ENCODE results near the gene SETBP1. TPM values are rescaled to one million over a fixed set of nuclear protein-coding genes. Genes with fewer than 3 reads are reported as not detected.

SETBP1 gene
- total RNA-seq, 1 donor from 2014 or later: 22.6 TPM

GRCh38 chr18:44685296-44685695 is 4.6 kb downstream of the SETBP1 start:
- no peak for DNase-seq
- H3K27ac Mint-ChIP-seq: no peak overlapping the region
- no peak overlapping the region for H3K4me3 Mint-ChIP-seq
- peaks cover 10% of the 10 kb centered on the region for H3K4me1 Mint-ChIP-seq
- peaks cover 36% of the 10 kb centered on the region for H3K27me3 Mint-ChIP-seq
- peaks cover 3% of the 10 kb centered on the region for H3K9me3 Mint-ChIP-seq
- intact Hi-C loops (cut with micrococcal nuclease): no loop called here
- peaks cover 4% of the 10 kb centered on the region for H3K36me3 Mint-ChIP-seq (ENCODE audit: low read depth)

DNA sequence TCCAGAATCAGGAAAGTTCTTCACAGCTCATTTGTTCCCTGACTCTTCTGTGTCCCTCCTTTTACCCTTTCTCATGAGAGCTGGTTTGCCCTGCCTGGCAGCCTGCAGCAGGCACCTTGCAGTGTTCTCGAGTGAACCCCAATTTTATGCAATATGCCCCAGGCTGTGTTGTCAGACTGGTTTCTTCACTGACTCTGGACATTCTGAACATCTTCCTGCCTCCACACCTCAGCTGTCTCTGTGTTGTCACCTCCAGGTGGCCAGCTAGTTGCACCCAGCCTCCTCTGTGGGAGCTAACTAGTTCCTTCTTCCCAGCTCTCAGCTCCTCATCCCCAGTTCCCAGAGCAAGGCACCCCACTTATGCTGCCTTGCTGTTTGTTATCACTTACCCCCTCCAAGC is 5.5 kb downstream of the SETBP1 start:
- intact Hi-C loops (cut with micrococcal nuclease): no loop called here
- no peak overlapping the region for H3K4me3 Mint-ChIP-seq
- peaks cover 10% of the 10 kb centered on the region for H3K4me1 Mint-ChIP-seq
- no peak overlapping the region for H3K27ac Mint-ChIP-seq
- H3K36me3 Mint-ChIP-seq (ENCODE audit: low read depth): peaks cover 4% of the 10 kb centered on the region
- peaks cover 39% of the 10 kb centered on the region for H3K27me3 Mint-ChIP-seq
- DNase-seq: no peak
- H3K9me3 Mint-ChIP-seq: peaks cover 5% of the 10 kb centered on the region

- DNase-seq: no peak
- Mint-ChIP-seq H3K4me1 (peaks cover 11% of the 10 kb centered on the region), H3K27ac (no peak overlapping the region), H3K4me3 (no peak overlapping the region), H3K9me3 (peaks cover 9% of the 10 kb centered on the region), H3K36me3 (ENCODE audit: low read depth) (peaks cover 4% of the 10 kb centered on the region), H3K27me3 (peaks cover 47% of the 10 kb centered on the region)
- intact Hi-C loops (cut with micrococcal nuclease): no loop called here
Measured at GRCh38 chr18:44687421-44687820, 6.7 kb downstream of the SETBP1 start.

GRCh38 chr18:44689736-44690135 is 9.0 kb downstream of the SETBP1 start:
- peaks cover 54% of the 10 kb centered on the region for H3K27me3 Mint-ChIP-seq
- intact Hi-C loops (cut with micrococcal nuclease): no loop called here

DNA sequence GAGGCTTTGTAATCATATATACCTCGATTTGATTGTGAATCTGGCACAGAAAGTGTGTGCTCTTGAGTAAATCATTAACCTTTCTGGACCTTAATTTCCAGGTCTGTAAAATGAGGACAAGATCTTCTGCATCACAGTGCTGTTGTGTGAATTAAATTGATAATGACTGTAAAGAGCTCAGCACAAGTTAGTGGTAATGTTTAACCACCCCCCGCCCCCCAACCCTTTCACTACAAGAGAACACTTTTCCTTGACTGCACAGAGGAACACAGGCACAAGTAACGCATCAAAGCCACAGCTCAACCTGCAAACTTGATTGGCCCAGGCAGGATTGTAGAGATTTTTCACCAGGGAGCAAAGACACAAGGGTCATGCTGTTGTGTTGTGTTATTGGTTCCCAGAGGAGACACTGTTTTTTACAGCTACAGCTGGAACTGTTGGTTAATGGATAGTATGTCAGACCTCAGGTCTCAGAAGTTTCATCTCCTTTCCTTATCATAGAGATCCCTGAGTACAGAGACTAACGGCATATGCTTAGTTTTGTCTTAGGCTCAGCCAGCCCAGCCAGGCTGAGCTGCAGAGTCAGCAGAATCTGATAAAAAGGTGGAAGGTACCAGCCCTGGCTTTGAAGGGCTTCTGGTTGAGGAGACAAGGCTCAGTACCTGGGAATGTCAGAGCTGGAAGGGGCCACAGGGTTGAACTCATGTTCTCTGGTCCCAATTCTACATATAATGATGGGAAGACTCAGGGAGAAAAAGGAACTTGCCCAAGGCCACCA is 10.6 kb downstream of the SETBP1 start:
- peaks cover 12% of the 10 kb centered on the region for H3K4me1 Mint-ChIP-seq
- intact Hi-C loops (cut with micrococcal nuclease): no loop called here
- peaks cover 57% of the 10 kb centered on the region for H3K27me3 Mint-ChIP-seq
- no peak overlapping the region for H3K4me3 Mint-ChIP-seq
- DNase-seq: no peak
- H3K27ac Mint-ChIP-seq: no peak overlapping the region
- peaks cover 4% of the 10 kb centered on the region for H3K36me3 Mint-ChIP-seq (ENCODE audit: low read depth)
- peaks cover 11% of the 10 kb centered on the region for H3K9me3 Mint-ChIP-seq

More at GRCh38 chr18:44689736-44690135, 9.0 kb downstream of the SETBP1 start:
- peaks cover 4% of the 10 kb centered on the region for H3K36me3 Mint-ChIP-seq (ENCODE audit: low read depth)
- no peak for DNase-seq
- peaks cover 13% of the 10 kb centered on the region for H3K4me1 Mint-ChIP-seq
- no peak overlapping the region for H3K4me3 Mint-ChIP-seq
- H3K9me3 Mint-ChIP-seq: peaks cover 11% of the 10 kb centered on the region
- no peak overlapping the region for H3K27ac Mint-ChIP-seq

DNA sequence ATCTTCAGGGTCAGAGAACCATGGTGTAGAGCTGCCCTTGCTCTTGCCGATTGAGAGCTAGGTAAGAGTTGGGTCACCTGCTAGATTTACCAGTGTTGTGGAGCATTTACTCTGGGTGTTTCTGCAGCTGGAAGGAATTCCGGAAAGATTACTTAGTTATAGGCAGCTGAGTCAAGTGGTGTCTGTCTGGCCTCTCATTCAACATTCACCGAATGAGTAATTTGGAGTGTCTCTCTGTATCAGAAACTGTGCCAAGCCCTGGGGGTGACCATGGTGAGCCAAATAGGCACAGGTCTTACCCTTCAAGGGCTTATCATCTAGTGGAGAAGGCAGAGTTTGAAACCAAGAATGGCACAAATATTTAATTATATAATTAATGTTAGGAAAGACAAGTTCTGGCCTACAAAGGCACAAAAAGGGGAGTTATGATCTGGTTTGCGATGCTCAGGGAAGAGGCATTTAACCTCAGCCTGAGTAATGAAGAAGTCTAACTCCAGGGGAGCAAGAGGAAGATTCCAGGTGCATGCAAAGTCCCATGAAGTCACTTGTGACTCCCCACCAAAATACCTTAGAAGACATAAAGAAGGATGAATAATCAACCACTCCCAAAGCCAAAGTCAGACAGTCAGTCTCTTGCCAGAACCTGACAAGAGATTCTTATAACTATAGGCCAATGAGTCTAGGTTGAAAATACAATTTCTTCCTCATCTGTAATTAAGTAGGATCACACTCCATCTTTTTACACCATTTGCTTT is 12.5 kb downstream of the SETBP1 start:
- intact Hi-C loops (cut with micrococcal nuclease): no loop called here
- Mint-ChIP-seq H3K4me3 (no peak overlapping the region), H3K4me1 (peaks cover 7% of the 10 kb centered on the region), H3K27me3 (peaks cover 49% of the 10 kb centered on the region), H3K36me3 (ENCODE audit: low read depth) (peaks cover 2% of the 10 kb centered on the region), H3K27ac (no peak overlapping the region), H3K9me3 (peaks cover 9% of the 10 kb centered on the region)
- no peak for DNase-seq

DNA sequence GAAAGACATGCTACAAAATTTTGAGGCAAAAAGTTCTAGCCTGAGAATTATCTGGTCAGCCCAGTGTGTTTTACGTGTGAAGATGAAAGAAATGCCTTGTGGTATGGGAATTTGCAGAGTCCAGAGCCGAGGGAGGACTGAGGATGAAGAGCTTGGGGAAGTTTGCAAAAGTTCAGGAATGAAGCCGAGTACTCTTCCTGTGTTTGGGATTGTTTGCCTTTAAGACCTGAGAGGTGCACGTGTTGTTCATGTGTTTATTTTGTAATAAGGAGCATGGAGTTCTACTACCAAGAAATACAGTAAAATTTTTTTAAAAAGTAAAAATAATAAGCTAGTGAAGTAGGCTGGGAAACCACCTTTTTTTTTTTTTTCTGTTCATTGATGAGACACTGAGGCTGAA is 14.8 kb downstream of the SETBP1 start:
- Mint-ChIP-seq H3K9me3 (peaks cover 12% of the 10 kb centered on the region), H3K4me3 (no peak overlapping the region), H3K36me3 (ENCODE audit: low read depth) (peaks cover 2% of the 10 kb centered on the region), H3K4me1 (peaks cover 11% of the 10 kb centered on the region), H3K27me3 (peaks cover 41% of the 10 kb centered on the region), H3K27ac (no peak overlapping the region)
- DNase-seq: no peak
- intact Hi-C loops (cut with micrococcal nuclease): no loop called here

DNA sequence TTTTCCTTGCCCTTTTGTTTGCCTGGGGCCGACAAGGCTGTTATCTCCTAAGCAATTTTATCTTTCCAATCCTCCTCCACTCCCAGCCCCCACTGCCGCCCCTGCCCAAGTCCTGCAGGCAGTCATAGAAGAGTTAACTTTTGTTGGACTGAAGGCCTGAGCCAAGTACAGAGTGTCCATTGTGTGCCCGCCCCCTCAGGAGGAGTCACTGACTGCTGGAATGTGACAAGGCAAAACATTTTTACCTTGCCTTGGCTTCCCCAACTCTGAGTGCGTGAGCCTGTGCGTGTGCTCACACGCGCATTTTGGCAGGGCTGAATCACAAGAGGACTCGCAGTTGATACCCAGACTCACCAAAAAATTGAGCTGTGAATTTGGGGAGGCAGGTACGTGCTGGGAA is 16.2 kb downstream of the SETBP1 start:
- intact Hi-C loops (cut with micrococcal nuclease): no loop called here
- Mint-ChIP-seq H3K27me3 (peaks cover 33% of the 10 kb centered on the region), H3K4me3 (no peak overlapping the region), H3K4me1 (peaks cover 14% of the 10 kb centered on the region), H3K36me3 (ENCODE audit: low read depth) (peaks cover 6% of the 10 kb centered on the region), H3K9me3 (peaks cover 8% of the 10 kb centered on the region), H3K27ac (no peak overlapping the region)
- DNase-seq: no peak

DNA sequence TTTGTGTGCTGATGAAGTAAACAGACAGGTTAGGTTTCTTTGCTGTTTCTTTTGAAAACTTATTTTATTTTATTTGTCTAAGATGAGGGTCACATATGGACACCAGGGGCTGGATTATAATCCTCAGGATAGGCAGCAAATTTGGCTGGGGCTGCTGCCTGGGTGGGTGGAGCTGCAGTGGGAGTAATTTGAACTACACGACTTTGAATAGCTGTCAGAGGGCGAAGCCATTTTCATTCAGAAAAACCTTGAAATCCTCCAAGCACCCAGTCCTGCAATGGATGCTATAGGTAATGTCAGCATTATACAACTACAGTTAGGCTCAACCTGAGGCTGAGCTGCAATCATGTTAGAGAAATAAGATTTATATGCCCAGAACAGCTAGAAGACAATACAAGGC is 16.6 kb downstream of the SETBP1 start:
- peaks cover 32% of the 10 kb centered on the region for H3K27me3 Mint-ChIP-seq

DNA sequence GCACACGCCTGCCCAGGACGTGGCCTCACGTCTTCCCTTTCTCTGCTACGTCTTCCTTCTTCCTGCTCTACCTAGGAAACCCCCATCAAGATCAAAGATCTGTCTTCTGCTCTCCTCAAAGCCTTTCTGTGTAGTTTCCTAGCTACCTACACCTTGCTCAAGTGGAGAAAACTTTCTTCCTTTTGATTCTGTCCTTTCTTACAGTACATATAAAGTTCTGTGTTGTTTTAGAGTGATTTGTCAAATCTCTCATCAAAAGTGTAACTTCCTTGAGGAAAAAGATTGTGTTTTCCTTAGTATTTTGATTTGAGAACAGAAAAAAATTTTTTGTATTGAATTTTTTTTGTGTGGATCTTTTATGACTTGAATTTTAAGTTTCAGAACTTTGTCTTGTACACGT is 17.8 kb downstream of the SETBP1 start:
- peaks cover 15% of the 10 kb centered on the region for H3K4me1 Mint-ChIP-seq
- H3K9me3 Mint-ChIP-seq: peaks cover 4% of the 10 kb centered on the region
- intact Hi-C loops (cut with micrococcal nuclease): loop anchor here (2.0 kb wide), 1 partner anchor 18 kb away; the partner anchor contains the start of gene SETBP1
- H3K4me3 Mint-ChIP-seq: no peak overlapping the region
- H3K36me3 Mint-ChIP-seq (ENCODE audit: low read depth): peaks cover 17% of the 10 kb centered on the region
- H3K27me3 Mint-ChIP-seq: peaks cover 31% of the 10 kb centered on the region
- no peak overlapping the region for H3K27ac Mint-ChIP-seq
- no peak for DNase-seq

More for the DNA sequence above, 16.6 kb downstream of the SETBP1 start:
- H3K36me3 Mint-ChIP-seq (ENCODE audit: low read depth): peaks cover 9% of the 10 kb centered on the region
- intact Hi-C loops (cut with micrococcal nuclease): no loop called here
- H3K4me3 Mint-ChIP-seq: no peak overlapping the region
- H3K4me1 Mint-ChIP-seq: peaks cover 14% of the 10 kb centered on the region
- no peak for DNase-seq
- H3K9me3 Mint-ChIP-seq: peaks cover 7% of the 10 kb centered on the region
- no peak overlapping the region for H3K27ac Mint-ChIP-seq

DNA sequence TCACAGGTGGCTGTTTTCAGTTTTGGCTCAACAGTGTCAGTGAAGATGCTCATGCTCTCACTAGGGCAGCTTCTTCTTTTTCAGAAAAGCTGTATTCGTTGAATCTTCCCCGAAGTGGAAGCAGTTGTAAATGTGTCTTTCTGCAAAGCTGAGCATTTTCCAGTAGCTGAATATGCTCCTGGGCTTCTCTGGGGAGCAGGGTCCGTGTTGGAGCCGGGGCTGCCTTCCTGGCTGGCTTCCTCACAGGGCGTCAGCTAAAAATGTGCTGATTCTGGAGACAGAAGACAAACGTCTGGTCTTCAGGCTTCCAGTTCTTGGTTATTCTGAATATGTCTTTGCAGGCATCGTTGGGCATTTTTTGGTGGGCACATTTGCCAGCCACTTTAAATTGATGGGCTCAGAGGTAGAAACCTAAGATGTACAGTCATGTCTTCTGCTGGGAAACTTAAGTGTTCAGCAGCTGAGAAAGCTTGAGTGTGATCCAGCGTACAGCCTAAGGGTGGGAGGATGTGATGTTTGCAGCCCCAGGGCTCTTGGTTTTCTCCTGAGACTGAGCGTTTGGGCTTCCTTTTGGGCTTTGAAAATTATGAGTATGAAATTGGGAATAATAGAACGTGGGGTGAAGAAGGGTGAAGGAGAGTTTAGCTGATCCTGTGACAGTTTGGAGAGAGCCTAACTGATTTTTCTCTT is 19.0 kb downstream of the SETBP1 start:
- H3K9me3 Mint-ChIP-seq: peaks cover 4% of the 10 kb centered on the region
- DNase-seq: no peak
- intact Hi-C loops (cut with micrococcal nuclease): loop anchor here (2.0 kb wide), 1 partner anchor 19 kb away; the partner anchor contains the start of gene SETBP1
- peaks cover 21% of the 10 kb centered on the region for H3K36me3 Mint-ChIP-seq (ENCODE audit: low read depth)
- no peak overlapping the region for H3K4me3 Mint-ChIP-seq
- H3K27me3 Mint-ChIP-seq: peaks cover 33% of the 10 kb centered on the region
- peaks cover 15% of the 10 kb centered on the region for H3K4me1 Mint-ChIP-seq
- no peak overlapping the region for H3K27ac Mint-ChIP-seq

DNA sequence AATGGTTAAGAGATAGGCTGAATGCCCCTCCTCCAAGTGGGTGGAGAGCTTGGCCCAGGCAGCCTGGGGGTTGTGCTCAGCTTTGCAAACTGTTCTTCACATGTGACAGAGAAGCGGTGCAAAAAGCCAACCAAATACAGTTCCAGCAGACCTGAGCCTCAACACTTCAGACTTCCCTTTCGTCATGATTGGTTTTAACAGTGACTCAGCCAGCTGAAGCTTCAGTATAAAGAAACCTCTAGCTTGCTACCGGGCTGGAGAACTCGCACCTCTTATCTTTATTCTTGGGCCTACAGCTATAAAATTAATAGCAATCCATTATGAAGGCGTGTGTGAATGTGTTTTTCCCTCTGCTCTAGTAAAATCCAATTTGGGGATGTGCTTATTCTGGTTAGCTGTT is 20.0 kb downstream of the SETBP1 start:
- peaks cover 12% of the 10 kb centered on the region for H3K4me1 Mint-ChIP-seq
- H3K27me3 Mint-ChIP-seq: peaks cover 26% of the 10 kb centered on the region
- peaks cover 21% of the 10 kb centered on the region for H3K36me3 Mint-ChIP-seq (ENCODE audit: low read depth)
- intact Hi-C loops (cut with micrococcal nuclease): no loop called here
- peaks cover 4% of the 10 kb centered on the region for H3K9me3 Mint-ChIP-seq
- H3K27ac Mint-ChIP-seq: no peak overlapping the region
- DNase-seq: no peak
- H3K4me3 Mint-ChIP-seq: no peak overlapping the region

GRCh38 chr18:44701227-44701626 is 20.5 kb downstream of the SETBP1 start:
- H3K4me3 Mint-ChIP-seq: no peak overlapping the region
- H3K27ac Mint-ChIP-seq: no peak overlapping the region
- DNase-seq: no peak
- H3K27me3 Mint-ChIP-seq: peaks cover 26% of the 10 kb centered on the region
- H3K4me1 Mint-ChIP-seq: peaks cover 12% of the 10 kb centered on the region
- H3K36me3 Mint-ChIP-seq (ENCODE audit: low read depth): peaks cover 21% of the 10 kb centered on the region
- intact Hi-C loops (cut with micrococcal nuclease): no loop called here
- H3K9me3 Mint-ChIP-seq: peaks cover 4% of the 10 kb centered on the region

DNA sequence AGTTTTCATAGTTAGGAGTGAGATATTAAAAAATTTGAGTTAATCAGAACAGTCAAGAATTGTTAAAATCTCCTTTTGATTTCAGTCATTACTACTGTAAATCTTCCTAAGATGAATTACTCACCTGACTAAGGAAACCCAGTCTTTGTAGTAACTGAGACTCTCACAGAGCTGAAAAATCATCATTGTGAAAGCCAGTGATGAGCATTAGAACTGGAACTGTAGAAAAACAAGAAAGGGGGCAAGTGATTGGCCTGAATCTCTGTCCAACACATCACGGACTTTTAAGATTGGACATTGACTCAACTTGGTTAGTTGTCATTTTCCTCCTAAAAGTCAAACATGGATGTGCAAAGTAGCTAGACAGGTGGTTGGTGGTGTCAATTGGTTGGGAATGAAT is 21.9 kb downstream of the SETBP1 start:
- H3K4me3 Mint-ChIP-seq: no peak overlapping the region
- peaks cover 4% of the 10 kb centered on the region for H3K9me3 Mint-ChIP-seq
- peaks cover 23% of the 10 kb centered on the region for H3K36me3 Mint-ChIP-seq (ENCODE audit: low read depth)
- no peak overlapping the region for H3K27ac Mint-ChIP-seq
- no peak for DNase-seq
- peaks cover 33% of the 10 kb centered on the region for H3K27me3 Mint-ChIP-seq
- intact Hi-C loops (cut with micrococcal nuclease): no loop called here
- H3K4me1 Mint-ChIP-seq: peaks cover 14% of the 10 kb centered on the region
